GF-D8 (cell line): ENCODE measurements around the gene FAM13A.
A peak's percentile ranks its signal among the peaks of the same experiment; 100 is the strongest.
"Not testable (repeated sequence)": the region's sequence is repeated elsewhere in the genome, so short reads cannot be mapped to it uniquely, and the experiment has no call there.

Source experiments
- DNase-seq: peaks from one replicate; lab custom pipeline; 2025; lab: John Stamatoyannopoulos, UW

Gene FAM13A

GRCh38 chr4:88958080-88958479, 98.9 kb downstream of the FAM13A start:
- DNase-seq: no peak

DNA sequence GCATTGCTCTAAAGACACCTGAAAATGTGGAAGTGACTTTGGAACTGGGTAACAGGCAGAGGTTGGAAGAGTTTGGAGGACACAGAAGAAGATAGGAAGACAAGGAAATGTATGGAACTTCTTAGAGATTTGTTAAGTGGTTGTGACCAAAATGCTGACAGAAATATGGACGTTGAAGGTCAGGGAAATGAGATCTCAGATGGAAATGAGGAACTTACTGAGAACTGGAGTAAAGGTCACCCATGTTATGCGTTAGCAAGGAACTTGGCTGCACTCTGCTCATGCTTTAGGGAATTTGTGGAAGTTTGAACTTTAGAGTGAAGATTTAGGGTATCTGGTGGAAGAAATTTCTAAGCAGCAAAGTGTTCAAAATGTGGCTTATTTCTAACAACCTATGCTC, 99.4 kb downstream of the FAM13A start:
- DNase-seq: peak; percentile 13

GRCh38 chr4:88955580-88956380, 101.2 kb downstream of the FAM13A start:
- DNase-seq: no peak

- DNase-seq: peak; percentile 60
Measured at GRCh38 chr4:88953400-88953799, 103.6 kb downstream of the FAM13A start.

DNA sequence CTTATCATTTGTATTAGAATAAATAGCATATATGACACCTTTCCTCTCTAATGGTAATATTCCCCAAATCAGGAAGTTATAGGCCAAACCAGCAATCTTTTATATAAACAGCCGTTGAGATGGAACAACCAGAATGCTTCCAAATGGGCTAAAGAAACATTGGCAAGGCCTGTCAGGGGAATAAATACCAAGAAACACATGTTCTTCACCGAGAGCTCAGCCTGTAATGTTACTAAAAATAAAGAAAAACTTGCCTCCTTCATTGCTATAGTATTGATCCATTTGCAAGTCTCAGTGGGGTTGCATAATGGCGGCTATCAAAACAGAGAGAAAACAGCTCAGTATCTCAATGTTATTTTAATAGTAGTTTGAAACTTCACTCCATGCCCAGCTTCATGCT, 104.9 kb downstream of the FAM13A start:
- no peak for DNase-seq

DNA sequence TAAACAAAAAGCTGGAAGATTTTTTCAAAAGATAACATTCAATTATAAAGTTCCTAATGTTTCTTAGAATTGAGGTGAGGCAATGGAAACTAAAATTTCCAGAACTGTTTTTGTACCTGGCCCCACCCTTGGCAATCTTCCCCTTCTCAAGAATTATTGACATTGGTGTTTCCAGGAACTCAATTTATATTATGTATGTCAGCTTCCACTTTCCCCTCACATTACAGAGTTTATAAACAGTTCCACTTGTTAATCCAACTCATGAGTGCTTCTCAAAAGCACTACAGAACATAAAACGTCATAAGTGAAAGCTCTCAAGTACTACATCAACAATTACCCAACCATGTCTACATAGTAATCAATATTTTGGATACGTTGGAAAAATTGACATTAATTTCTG, 107.4 kb downstream of the FAM13A start:
- DNase-seq: no peak

GRCh38 chr4:88940506-88940905, 116.5 kb downstream of the FAM13A start:
- DNase-seq: no peak

- DNase-seq: no peak
Measured at GRCh38 chr4:88939697-88940096, 117.3 kb downstream of the FAM13A start.

DNA sequence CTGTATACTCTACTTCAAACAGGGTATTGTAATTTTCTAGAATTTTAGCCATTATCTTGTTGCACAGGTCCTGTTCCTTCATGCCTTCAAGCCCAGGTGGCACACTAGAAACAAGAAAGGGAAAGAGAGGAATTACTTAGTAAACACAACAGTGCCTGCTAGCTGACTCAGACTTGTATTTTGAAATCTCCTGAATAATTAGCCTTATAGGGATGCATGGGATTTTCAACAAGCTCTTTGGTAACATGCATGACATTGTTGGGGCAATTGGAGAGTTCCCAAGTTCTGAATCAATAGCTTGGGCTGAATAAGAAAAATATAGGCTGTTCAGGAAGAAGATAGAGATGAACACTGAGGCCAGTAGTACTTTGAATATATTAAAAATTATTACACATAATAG, 118.8 kb downstream of the FAM13A start:
- no peak for DNase-seq

GRCh38 chr4:88937081-88937480, 119.9 kb downstream of the FAM13A start:
- no peak for DNase-seq

DNA sequence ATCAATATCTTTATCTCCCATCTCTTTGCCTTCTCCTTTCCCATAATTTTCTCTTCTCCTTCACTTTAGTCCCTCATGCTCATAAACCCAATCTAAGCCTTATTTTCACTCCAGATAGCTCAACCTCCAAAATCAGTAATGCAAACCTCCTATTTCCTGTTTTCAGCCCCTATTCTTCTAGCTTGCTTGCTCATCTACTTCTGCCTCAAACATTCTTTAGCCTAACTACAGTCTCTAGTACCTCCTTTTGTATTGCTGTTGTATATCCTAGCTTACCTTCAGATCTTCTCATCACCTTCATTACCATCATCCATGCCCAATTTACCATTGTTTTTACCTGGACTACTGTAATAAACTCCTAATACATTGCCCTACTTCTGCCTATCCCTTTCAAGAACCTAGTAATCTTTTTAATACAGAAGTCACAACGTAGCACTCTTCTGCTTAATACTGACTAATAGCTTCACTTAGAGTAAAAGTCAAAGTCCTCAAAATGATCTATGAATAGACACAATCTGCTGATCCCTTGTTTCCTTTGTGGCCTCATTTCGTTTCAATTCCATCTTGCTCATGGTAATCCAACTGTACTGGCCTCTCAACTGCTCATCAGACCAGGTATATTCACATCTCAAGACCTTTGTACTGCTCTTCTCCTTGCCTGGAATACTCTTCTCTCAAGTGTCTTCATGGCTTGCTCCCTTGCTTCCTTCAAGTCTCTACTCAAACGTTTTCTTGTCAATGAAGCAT, 123.4 kb downstream of the FAM13A start:
- DNase-seq: no peak

DNA sequence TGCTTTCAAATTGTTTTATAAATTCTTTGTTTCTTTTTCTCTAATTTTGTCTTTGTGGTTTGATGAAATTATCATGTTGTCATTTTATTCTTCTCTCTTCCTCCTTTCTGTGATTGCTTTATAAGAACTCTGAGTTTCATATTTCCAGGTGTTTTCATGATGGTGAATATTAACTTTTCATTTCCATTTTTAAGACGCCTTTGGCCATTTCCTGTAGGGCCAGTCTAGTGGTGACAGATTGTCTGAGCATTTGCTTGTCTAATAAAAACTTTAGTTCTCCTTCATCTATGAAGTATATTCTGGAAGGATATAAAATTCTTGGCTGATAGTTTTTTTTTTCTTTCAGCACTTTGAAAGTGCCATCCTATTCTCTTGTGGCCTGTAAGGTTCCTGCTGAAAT, 128.1 kb downstream of the FAM13A start:
- DNase-seq: no peak

GRCh38 chr4:88927420-88927819, 129.6 kb downstream of the FAM13A start:
- no peak for DNase-seq

GRCh38 chr4:88919056-88919455, 137.9 kb downstream of the FAM13A start:
- DNase-seq: no peak

- DNase-seq: not testable (repeated sequence)
Measured at GRCh38 chr4:88913181-88913580, 143.8 kb downstream of the FAM13A start.

- no peak for DNase-seq
Measured at GRCh38 chr4:88911246-88912212, 145.5 kb downstream of the FAM13A start.

DNA sequence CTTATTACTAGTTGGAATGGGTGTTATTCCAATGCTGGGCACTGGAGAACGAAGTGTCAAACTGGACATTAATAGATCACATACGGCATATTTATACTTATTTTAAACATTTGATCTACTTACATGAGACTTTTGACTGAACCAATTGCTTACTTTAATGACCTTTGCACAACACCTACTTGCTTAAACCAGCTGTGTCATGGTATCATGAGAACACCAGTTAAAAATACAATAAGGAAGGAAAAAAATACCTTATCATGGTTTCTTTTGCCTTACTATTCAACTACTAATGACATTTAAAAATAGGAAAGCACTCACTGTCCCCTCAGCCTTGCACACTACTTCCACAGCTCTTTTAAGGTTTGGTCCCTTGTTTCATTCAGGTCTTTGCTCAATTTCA, 146.9 kb downstream of the FAM13A start:
- no peak for DNase-seq

DNA sequence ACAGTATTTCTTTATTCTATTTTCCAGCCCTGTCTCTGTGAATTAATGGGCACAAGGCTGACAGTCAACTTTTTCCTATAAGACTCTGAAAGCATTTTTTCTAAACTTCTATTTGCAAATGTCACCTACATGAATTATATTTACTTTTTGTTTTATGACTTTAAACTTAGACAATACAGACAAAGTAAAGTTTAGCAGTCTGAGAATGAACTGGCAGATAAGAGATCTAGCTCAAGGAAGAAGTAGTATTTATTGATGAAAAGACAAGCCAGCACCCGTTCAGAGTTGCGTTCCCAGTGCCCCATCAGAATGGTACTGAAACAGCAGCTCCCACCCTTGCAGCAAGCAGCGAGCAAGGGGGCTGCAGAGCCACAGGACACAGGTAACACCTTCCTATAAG, 148.5 kb downstream of the FAM13A start:
- DNase-seq: no peak

DNA sequence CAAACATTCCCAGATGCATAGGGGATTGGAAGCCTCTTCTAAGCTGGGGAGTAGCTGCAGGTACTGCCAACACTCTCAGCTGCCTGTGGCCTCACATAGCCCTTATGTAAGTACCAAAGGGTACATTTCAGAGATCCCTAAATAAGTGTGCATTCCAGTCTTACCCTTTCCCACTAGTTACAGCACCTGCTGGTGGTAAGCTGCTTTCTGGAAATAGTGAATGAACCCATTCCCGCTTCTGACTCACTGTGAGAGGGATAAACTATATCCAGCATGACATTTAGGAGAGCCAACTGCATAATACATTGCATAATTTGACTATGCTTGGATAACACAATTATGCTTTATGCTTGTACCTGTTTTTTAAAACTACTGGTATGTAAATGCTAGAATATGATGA, 149.0 kb downstream of the FAM13A start:
- no peak for DNase-seq

DNA sequence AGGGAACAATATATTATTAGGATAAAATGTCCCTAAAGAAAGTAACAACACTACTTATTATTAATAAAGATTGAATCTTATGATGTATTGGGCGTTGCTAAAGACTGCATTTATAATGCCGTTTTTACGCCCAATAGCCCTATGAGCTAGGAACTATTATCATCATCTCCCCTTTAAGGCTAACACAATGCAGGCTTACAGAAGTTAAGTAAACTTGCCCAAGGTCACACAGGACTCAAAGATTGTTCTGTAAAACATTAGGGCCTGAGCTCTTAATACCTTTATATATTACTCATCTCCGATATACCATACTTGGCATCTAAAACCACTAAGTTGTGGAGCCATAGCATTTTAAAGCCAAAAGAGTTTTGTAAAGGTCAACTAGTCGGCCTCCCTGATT, 149.5 kb downstream of the FAM13A start:
- no peak for DNase-seq

DNA sequence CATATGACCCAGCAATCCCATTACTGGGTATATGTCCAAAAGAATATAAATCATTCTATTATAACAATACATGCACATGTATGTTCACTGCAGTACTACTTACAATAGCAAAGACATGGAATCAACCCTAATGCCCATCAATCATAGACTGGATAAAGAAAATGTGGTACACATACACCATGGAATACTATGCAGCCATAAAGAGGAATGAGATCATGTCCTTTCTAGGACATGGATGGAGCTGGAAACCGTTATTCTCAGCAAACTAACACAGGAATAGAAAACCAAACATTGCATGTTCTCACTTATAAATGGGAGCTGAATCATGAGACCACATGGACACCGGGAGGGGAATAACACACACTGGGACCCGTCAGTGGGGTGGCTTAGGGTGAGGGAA, 152.7 kb downstream of the FAM13A start:
- not testable (repeated sequence) for DNase-seq

DNA sequence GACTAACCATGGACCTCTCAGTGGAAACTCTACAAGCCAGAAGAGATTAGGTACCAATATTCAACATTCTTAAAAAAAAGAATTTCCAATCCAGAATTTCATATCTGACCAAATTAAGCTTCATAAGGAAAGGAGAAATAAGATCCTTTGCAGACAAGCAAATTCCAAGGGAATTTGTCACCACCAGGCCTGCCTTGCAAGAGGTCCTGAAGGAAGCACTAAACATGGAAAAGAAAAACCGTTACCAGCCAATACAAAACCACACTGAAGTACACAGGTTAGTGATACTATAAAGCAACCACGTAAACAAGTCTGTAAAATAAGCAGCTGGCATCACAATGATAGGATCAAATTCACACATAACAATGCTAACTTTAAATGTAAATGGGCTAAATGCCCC, 156.6 kb downstream of the FAM13A start:
- DNase-seq: no peak
